Activated T-helper 1 cell treated with anti-CD3 and anti-CD28 coated beads, Interleukin-2, amount 50 U/mL, for 16 hours (primary cell): ENCODE measurements around the gene SPAG8.

Experiments
- DNase-seq, 2 donors: peaks; one replicate each; pipeline ENCODE4 v3.0.0-alpha.2; 2020; ENCODE audit warnings: low read depth in 1 of 2, low spot score in 1 of 2

SPAG8 gene

DNA sequence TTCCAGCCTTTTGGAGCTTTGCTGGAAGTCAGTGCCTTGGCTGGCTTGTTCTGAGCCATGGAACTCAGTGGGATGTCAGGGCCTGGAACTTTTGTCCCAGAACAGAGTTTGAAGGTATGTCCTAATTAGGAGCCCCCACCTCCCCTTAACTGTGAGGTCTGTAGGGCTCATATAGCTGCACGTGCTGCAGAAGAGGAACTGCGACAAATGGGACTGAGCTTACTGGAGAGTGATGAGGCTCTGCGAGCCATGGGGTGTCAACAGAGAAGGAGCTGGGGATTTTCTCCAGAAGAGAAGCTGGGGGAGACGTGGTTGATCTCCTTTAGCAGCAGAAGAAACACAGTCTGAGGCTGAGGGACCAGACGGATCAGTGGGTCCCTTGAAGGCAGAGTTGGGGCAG, 27.9 kb upstream of the SPAG8 start:
- DNase-seq: no peak

DNA sequence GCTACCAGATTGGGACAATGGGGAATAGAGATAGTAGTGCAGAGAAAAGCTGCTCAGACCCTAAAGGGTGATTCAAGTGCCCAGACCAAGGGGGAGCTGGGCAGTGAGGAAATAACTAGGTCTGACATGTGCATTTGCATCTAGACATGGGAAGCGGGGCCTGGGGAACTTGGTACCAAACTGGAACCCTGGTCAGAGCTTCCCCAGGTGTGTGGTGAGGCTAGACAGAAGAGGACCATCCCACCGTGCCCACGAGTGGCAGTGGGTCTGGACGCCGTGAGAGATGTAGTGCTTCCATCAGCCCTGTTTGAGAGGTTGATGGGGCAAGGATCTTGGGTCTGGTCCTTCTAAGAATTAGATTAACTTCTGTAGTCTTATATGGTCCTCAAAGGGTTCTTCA, 24.5 kb upstream of the SPAG8 start:
- no peak for DNase-seq

DNA sequence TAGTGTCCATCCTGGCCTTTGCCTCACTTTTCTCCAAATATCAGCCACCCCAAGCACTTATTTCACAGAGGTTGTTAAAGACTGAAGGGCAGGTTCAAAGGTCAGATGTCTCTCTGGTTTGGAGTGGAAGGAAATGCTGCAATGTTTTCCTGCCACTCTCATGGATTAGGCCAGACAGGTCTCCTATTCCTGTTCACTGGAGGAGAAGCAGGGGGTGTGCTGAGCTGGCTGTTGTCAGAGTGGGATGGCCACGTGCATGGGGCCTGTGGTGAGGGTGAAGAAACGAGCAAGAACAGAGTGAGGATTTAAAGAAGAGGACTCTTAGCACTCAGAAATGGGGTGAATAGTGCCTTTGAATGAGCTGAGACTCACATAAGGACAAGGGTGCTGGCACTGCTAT, 23.7 kb upstream of the SPAG8 start:
- no peak for DNase-seq

DNA sequence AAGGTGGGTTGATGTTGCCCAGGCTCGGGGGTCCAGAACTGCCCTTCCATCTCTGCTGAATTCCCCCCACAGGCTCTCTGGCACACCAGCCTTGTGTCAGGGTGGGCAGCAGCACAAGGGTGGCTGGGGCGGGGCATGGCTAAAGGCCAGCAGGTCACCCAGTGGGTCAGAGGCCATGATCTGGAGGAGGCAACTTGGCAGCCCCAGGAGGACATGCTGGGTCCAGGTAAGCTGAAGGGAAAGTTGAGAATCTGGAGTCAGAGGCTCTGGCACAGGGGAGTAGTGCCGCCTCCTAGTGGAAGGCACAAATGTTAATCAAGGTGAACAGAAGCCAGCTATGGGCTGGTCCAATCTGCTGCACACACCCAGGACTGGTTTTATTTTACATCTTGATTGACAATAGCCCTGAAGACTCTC, 23.2 kb upstream of the SPAG8 start:
- DNase-seq: no peak

DNA sequence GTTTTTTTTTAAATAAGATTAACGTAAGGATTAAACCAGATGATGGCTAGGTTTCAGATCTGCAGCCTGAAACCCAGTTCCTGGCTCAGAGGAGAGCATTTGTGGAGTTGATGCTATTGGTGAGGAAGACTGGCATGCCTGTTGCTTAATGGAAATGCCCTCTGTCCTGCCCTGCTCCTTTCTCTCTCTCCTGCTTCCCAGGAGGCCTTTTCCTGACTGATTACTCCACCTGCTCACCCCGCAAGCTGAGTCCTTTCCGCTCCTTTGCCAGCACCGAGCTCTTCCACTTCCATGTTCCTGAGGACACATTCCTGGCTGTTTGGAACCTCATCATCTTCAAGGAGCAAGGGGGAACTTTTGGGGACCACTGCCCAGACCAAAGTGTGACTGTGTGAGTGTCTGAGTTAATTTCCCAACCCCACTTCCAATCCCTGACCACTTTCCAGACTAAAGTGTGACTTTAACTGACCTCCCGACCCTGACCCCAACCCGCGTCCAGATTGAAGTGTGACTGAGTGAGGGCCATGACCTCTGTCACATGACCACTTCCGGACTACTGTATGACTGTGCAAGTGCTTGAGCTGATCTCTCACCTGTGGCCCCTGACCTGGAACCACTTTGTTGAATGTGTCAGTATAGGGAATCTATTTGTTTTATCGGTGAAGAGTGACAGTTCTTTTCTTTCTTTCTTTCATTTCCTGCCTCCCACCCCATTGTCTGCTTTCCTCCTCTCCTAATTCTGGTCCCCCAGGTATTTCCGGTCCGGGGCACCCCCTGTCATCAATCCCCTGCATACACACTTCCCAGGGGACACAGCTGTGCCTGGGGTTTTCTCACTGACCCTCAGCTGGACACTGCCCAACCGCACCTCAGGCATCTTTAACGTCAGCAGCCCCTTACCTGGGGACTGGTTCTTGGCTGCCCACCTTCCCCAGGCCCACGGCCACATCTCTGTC, 22.5 kb upstream of the SPAG8 start:
- DNase-seq: no peak

DNA sequence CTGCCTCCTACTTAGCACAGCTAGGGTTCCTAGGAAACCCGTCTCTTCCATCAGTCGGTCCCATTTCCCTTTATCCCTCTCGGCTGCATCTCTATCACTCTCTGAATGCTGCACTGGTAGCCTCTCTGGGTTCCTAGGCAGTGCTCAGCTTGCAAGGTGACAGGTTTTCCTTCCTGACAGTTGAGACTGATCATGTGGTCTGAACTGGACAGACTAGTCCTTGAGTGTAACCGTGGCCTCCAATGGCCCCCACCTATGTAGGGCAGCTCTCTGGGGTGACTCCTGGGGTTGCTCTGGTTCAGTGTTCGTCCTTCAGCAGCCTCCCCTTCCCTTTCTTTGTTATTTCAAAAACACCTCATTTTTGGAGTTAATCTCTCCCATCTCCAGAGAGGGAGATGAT, 20.8 kb upstream of the SPAG8 start:
- no peak for DNase-seq

DNA sequence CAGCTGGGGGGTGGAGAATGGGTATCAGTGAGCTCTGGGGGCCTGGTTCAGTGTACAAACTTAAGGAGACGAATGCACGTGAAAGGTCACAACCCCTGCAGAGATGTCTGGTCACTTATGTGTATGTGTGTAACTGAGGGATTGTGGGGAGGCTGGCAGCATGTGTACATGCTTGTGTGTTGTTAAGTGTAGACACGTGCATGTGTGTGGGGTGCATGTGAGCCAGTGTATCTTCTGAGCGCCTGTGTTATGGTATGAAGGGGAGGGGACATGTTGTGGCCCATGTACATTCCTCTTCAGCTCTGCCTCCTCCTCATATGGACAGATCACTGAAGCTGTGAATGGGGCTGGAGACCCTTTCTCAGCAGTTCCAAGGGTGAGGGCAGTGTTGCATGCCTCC, 19.0 kb upstream of the SPAG8 start:
- DNase-seq: no peak

DNA sequence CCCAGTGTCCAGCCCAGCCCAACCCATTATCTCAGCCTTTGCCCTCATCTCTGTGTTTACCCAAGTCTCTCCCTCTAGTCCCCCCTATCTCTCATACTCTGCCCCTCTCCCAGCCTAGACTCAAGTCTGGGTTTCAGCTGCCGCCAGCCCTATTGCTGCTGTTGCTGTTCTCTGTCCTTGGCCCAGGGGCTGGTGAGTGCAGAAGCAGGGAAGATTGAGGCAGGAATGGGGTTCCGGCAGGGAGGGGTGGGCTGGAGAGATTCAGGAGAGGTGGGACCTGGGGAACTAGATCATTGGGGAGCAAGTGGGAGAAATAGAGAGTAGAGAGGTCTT, 17.7 kb upstream of the SPAG8 start:
- no peak for DNase-seq

DNA sequence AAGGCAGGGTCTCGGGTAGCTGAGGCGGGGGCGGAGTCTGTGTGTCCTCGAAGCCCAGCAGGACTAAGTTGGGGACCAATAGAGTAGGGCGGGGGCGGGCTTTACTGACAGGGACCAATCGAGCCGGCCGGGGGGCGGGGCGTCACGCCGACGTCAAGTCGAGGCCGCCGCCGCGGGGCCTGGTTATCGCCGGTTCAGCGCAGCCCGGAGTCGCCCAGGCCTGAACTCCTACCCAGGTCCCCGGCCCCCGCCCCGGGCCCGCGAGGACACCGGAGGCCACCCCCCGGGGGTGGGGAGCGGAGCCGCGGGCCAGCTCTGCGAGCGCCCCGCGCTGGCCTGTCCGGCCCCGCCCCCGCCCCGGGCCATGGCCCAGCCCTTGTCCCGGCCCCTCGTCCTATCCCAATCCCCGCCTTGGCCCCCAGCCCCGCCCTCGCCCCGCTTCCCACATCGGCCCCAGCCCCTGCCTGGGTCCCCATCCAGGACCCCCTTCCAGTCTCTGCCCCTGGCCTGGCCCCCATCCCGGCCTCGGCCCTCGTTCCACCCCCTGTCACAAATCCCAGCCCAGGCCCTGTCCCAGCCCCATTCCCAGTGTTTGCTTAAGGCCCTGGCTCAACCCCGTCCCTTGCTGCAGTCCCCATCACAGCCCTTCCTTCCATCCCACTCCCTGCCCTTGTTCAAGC, 17.2 kb upstream of the SPAG8 start, which contains the start of gene TMEM8B:
TMEM8B (plus strand) TSS at position 145 of the 680 bp plus-strand sequence; CDS start at position 365, 220 bp downstream.
- peak; percentile 85 to 87 for DNase-seq

DNA sequence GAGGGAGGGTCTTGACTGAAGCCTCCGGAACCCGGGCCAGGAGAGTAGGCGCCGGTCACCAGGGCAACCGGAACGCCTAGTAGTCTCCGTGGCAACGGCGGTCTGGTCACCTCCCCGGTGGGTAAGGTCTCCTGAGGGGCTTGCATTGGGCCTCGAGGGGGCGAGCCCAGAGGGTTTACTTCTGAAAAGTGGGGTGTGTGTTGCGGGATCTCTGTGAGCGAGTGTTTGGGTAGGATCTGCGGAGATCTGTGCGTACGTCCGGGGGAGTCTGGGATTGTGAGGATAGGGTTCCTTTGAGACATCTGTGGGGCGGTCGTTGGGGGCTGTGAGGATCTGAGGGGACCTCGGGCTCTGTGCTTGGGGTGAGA, 16.6 kb upstream of the SPAG8 start, which contains the start of gene FAM221B:
FAM221B (minus strand) TSS at position 17 of the 368 bp plus-strand sequence. CDS start 2,571 bp downstream, outside the sequence.
- DNase-seq: no peak

DNA sequence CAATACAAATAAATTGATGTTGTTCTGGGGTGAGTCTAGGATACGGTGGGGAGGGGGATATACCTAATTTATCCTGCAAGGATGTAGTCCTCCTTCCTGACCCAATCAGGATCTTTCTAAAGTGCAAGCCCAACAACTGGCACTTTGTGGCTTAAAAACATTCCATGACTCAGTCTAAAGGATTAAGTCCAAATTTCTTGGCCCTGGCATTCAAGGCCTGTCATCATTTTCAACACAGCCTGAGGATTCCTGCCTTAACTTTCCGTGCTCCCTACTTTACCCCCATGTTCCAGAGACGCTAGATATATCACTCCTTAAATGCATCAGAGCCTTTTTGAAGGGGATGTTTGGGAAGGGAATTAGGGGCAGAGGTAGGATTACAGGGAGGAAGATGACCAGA, 15.4 kb upstream of the SPAG8 start:
- no peak for DNase-seq

DNA sequence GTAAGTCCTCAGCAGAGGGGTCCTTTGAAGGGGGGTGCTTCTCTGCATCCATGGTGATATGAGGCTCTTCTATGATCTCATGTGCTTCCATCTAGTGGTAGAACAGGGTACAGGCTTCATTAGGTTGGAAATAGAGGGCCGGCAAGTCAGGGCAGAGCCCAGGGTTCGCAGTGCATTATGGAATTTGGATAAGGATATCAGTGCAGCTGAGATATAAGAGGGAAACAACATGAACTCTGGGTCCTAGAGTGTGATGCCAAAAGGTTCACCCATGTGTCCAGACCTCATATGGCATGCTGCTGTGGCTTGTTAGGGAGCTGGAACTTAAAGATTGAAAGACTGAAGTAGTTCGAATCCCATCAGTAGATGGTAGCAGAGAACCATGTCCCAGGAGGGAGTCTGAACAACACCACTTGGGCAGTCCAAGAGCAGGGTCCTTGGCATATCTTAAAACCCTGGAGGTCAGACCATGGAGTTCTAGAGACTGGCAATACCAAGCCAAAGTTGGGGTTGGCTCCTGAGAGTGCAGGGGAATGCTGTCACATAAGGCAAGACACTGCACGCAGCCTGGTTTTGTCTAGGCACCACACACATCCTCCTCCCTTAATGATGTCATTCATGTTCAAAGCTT, 14.1 kb upstream of the SPAG8 start:
- DNase-seq: no peak

DNA sequence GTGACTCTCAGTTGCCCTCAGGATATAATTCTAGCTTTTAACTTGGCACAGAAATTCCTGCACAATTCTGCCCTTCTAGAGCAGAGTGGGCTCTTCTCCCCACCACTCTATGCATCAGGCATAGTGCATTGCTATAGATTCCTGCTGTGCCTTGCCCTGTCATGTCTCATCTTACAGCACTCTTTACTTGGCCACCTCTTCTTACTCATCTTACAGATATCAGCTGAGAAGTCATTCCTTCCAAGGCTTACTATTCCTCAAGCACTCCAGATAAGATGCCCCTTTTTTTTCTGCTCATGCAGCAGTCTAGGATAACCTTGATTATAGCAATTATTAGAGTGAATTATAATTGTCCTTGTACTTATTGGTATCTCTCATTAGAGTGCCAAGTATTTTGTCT, 10.9 kb upstream of the SPAG8 start:
- no peak for DNase-seq

DNA sequence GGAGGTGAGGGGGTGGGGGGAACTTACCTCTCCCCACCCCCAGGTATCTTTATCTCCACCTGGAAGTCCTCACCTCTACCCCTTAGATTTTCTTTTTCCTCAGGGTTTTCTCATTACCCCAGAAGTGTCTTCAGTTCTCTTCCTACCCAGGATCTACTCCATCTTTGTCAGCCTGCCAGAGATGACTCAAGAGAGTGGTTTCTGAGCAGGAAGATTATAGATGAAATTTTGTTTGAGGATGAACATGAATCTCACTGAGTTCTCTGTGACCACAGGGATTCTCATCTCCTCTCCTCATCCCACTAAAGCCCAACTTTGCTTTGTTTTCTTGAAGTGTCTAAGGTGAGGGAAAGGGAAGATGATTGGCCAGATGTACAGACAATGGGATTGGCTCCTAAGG, 8.0 kb upstream of the SPAG8 start:
- no peak for DNase-seq

DNA sequence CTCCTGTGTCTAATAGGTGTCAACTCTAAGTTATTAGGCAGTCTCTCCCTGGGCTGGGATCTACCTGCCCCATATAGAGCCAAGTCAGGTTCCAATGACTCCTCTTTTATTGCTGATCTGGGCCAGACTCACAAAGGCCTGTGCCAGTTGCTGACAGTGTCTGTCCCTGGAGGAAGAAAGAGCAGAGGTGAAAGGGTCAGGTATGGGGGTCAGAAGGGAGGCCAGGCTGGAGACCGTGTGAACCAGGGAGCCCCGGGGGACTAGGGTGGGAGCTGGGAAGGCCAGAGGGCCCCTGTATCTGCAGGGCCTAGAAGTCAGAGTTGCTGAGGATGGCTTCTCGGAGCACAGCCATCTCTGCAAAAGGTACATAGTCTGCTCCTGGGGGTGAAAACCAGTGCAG, 6.3 kb upstream of the SPAG8 start:
- no peak for DNase-seq

DNA sequence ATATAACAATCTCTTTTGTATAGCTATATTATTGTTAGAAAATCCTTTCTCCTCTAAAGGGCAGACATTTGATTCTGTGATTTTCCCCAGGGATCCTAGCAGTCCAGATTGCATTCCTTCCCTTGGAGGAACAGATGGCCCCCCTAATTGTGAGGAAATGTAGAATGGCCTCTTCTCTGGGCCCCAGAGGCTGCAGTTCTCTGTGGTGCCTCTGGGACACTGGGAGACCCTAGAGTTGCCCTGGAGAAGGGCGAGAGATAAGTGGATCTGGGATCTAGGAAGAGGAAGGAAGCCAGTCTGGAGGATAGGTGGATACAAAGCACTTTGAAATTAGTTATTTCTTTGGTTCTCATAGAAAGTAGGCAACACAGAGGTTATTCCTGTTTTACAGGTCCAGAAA, 4.6 kb upstream of the SPAG8 start:
- no peak for DNase-seq

DNA sequence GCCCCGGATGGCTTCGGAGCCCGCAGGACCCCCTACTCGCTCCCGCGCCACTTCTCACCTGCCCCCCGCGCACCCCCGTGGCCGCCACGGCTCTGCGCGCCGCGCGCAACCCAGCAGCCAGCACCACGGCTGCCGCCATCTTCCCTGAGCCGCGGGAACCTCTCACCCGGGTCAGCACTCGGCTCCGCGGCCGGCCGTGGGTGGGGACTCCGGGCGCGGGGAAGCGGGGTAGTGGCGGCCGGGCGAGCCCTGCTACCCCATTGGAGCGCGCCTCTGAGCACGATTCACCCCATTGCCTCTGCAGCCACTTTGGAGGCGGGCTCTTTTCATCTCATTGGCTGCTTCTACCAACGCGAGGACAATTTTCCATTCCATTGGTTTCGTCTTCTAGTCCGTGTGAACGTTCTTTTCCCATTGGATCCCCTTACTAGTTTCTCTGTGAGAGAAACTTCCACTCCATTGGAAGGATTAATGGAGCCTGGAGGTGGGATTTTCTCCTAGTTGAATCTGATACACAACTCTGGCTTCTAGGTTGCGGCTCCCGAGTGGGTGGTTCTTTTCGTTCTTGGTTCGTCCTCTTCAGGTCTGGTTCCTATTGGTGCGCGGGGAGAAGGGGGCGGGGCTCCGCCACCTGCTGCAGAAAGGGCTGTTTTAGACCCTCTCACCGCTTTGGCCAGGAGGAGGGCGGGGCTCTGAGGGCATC, 2.9 kb upstream of the SPAG8 start, which contains the start of gene HINT2:
HINT2 (minus strand) TSS at position 202 of the 703 bp plus-strand sequence; CDS start at position 139, 63 bp downstream.
- DNase-seq: peak; percentile 92 to 93

DNA sequence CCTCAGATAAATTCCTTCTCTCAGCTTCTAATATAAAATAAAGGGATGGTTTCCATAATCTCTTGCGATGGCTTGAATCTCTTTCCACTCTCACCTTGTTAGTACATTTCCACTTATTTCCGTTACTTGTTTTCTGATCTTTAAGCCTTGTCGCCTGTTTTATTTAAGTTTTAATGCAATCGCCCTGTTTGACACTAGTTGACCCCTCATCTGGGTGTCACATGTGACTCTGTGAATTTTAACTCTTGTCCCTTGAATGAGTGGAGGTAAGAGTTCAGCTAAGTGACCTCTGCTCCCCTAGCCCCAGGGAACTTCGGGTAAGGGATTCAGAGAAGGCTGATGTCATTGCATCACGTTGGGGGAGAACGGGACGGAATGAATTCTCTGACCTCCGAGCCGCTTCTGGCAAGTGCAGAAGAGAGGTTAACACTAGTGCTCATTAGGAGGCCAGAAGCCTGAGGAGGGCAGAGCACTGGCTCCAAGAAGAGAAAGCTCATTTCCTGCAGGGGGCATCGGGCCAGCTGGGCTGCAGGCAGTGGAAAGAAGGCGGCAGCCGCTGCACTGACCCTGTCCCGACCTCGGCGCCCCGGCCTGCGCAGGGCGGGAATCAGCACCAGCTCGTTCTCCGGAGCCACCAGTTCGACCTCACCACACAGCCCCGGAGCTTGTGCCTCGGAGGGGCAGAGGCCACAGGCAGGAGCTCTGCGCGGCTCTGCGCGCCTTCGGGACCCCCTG, 2.2 kb upstream of the SPAG8 start:
- DNase-seq: no peak

DNA sequence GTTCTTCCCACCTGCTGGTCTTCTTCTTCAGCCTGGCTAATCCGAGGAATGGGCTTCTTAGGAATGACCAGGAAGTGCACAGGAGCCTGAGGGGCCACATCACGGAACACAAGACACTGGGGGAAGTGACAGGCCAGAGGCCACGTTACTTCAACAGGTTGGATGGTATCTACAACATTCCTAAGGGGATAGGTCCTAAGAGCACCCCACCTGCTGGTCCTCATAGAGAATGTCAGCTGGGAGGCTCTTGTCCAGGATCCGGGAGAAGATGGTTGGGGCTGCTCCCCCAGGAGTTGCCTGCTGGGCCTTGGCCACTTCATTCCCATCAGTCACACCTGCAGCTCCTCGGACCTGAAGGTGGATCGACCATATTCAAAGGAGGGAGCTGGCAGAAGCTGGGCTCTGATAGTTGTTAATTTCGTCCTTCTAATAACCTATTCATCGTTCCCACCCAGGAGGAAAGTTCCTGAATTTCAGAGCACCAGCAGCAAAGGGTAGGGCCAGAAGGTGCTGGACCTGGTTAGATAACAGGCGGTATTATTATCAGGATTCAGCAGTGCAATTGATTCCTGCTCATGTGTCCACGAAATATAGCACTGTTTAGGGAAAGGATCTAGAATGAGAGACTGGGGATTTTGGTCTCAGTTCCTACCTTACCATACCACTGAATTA, 1.5 kb upstream of the SPAG8 start:
- DNase-seq: no peak
